Endothelial cell of umbilical vein (primary cell): ENCODE measurements around the gene REPS2. TPM values are rescaled to one million over a fixed set of nuclear protein-coding genes. Genes with fewer than 3 reads are reported as not detected.

ENCODE experiments used
- BruUV-seq: library from RNA; stranded (reverse); fragments of 400-500 nt; replicated peaks from 2 replicates; lab custom pipeline; 2021; lab: Mats Ljungman, UMichigan
- CTCF ChIA-PET: fragments of 300-600, 350-600 bp; sonication (Branson Sonifier 250); formaldehyde crosslinking; loops from one replicate; lab custom pipeline; 2021; ENCODE audit warnings: antibody characterized with exemption, inconsistent platforms; lab: Charles Lee
- POLR2A ChIA-PET: fragments of 300-600, 350-600 bp; sonication (Branson Sonifier 250); formaldehyde crosslinking; loops from one replicate; lab custom pipeline; 2021; ENCODE audit warnings: antibody characterized with exemption, inconsistent platforms; lab: Charles Lee
- DNase-seq: peaks from one replicate; pipeline ENCODE4 v3.0.0-alpha.2; 2011; ENCODE audit warnings: low read depth, low spot score
- FAIRE-seq: peaks from 2 replicates; lab custom pipeline; 2011; peaks lifted over from hg19 to GRCh38; lab: Jason Lieb, UNC
- H2AFZ ChIP-seq: 2 replicates; pipeline ENCODE4 v1.6.0; 2012; ENCODE audit warnings: low read depth, low read length, control low read depth, inconsistent platforms
- H3K27ac ChIP-seq: 2 replicates; pipeline ENCODE4 v1.5.1; 2011; ENCODE audit warnings: low read depth, mild to moderate bottlenecking, control low read depth, low read length, moderate library complexity; ENCODE audit not compliant: insufficient read depth
- H3K27me3 ChIP-seq, 2 experiments: 2 replicates each; pipeline versions ENCODE4 v1.6.0 to v1.6.1; 2011; ENCODE audit warnings: low read length in 2 of 2, mixed read lengths in 1 of 2; ENCODE audit not compliant: control insufficient read depth in 2 of 2, insufficient read depth in 2 of 2
- H3K36me3 ChIP-seq, 2 experiments: 2 replicates in 1 of 2; 3 replicates in 1 of 2; pipeline ENCODE4 v1.5.1; 2011; ENCODE audit warnings: low read length in 2 of 2, mild to moderate bottlenecking in 1 of 2, moderate library complexity in 1 of 2; ENCODE audit not compliant: control insufficient read depth in 2 of 2, insufficient read depth in 2 of 2; ENCODE audit errors: extremely low read depth in 1 of 2
- H3K4me1 ChIP-seq: 3 replicates; pipeline ENCODE4 v1.5.1; 2011; ENCODE audit warnings: mild to moderate bottlenecking, low read length; ENCODE audit not compliant: control insufficient read depth, insufficient read depth; ENCODE audit errors: extremely low read depth
- H3K4me2 ChIP-seq: 2 replicates; pipeline ENCODE4 v1.6.1; 2011; ENCODE audit warnings: low read length, control low read depth, mixed read lengths; ENCODE audit not compliant: insufficient read depth
- H3K4me3 ChIP-seq, 3 experiments: fragments of 200-600 bp in 1 of 3; sonication (generic), shearing (Covaris generic) in 1 of 3; replicated peaks in 1 of 3; 2 replicates each; pipeline ENCODE4 v1.5.1; 2011 to 2016; ENCODE audit warnings: control low read depth in 3 of 3, low read length in 3 of 3, mild to moderate bottlenecking in 2 of 3, inconsistent platforms in 1 of 3, low read depth in 1 of 3, moderate library complexity in 1 of 3; ENCODE audit not compliant: insufficient read depth in 1 of 3
- H3K79me2 ChIP-seq: 2 replicates; pipeline ENCODE4 v1.6.0; 2012; ENCODE audit warnings: low read length, inconsistent platforms; ENCODE audit not compliant: control insufficient read depth, insufficient read depth
- H3K9ac ChIP-seq: replicated peaks from 2 replicates; pipeline ENCODE3; 2011; ENCODE audit warnings: low read length, control low read depth; ENCODE audit not compliant: insufficient read depth; ENCODE audit errors: extremely low read depth
- H3K9me1 ChIP-seq: replicated peaks from 3 replicates; pipeline ENCODE4 v1.6.0; 2011; ENCODE audit warnings: mild to moderate bottlenecking, low read length; ENCODE audit not compliant: control insufficient read depth, insufficient read depth; ENCODE audit errors: extremely low read depth
- H3K9me3 ChIP-seq: replicated peaks from 2 replicates; pipeline ENCODE4 v1.5.1; 2012; ENCODE audit warnings: low read length, inconsistent platforms; ENCODE audit not compliant: control insufficient read depth, insufficient read depth
- H4K20me1 ChIP-seq: replicated peaks from 2 replicates; pipeline ENCODE3; 2011; ENCODE audit warnings: mild to moderate bottlenecking, low read length; ENCODE audit not compliant: control insufficient read depth, insufficient read depth; ENCODE audit errors: extremely low read depth
- CTCF ChIP-seq, 2 donors: IDR thresholded peaks; 1 replicate in 1 of 2; 2 replicates in 1 of 2; pipeline ENCODE4 v1.5.1; 2011; ENCODE audit warnings: low read length in 2 of 2, mild to moderate bottlenecking in 2 of 2, moderate library complexity in 2 of 2, control low read depth in 1 of 2, inconsistent platforms in 1 of 2, low read depth in 1 of 2; ENCODE audit not compliant: insufficient read depth in 1 of 2; ENCODE audit errors: extremely low read depth in 1 of 2
- EZH2 ChIP-seq: IDR thresholded peaks from 2 replicates; pipeline ENCODE4 v1.6.1; 2012; ENCODE audit warnings: borderline replicate concordance, low read depth, mild to moderate bottlenecking, moderate library complexity, low read length, inconsistent platforms; ENCODE audit not compliant: severe bottlenecking
- FOS ChIP-seq: IDR thresholded peaks from 2 replicates; pipeline ENCODE4 v1.6.1; 2011; ENCODE audit warnings: mild to moderate bottlenecking, low read length, moderate library complexity, borderline replicate concordance; ENCODE audit not compliant: insufficient read depth
- GATA2 ChIP-seq: IDR thresholded peaks from 2 replicates; pipeline ENCODE4 v1.7.0; 2011; ENCODE audit warnings: low read depth, mild to moderate bottlenecking, moderate library complexity, mixed read lengths, low read length; ENCODE audit not compliant: insufficient read length, insufficient read depth
- JUN ChIP-seq: IDR thresholded peaks from 2 replicates; pipeline ENCODE4 v1.6.1; 2011; ENCODE audit warnings: borderline replicate concordance, low read depth; ENCODE audit not compliant: insufficient read length, insufficient read depth
- MAX ChIP-seq: IDR thresholded peaks from 2 replicates; pipeline ENCODE4 v1.6.1; 2011; ENCODE audit not compliant: insufficient read depth, insufficient read length
- MYC ChIP-seq: IDR thresholded peaks from one replicate; pipeline ENCODE4 v1.6.1; 2011; ENCODE audit warnings: mild to moderate bottlenecking, low read depth, low read length
- POLR2A ChIP-seq: IDR thresholded peaks from 2 replicates; pipeline ENCODE4 v1.6.1; 2012; ENCODE audit warnings: low read depth, mild to moderate bottlenecking, control low read depth, low read length
- POLR2AphosphoS5 ChIP-seq: IDR thresholded peaks from 2 replicates; pipeline ENCODE4 v1.6.1; 2012; ENCODE audit warnings: low read depth, mild to moderate bottlenecking, control low read depth, low read length, moderate library complexity; ENCODE audit not compliant: insufficient read depth
- dilution Hi-C: fragments of 300-500 bp; cut with MboI; formaldehyde crosslinking; loops from one replicate; pipeline ENCODE4 v1.15.0; 2019; ENCODE audit warnings: low sequenced_read_pairs; ENCODE audit not compliant: extremely low pct_ligation_motif_present
- intact Hi-C: fragments of 100-400 bp; cut with micrococcal nuclease; formaldehyde crosslinking; loops from one replicate; pipeline ENCODE4 v1.10.0; 2022
- polyA plus RNA-seq, 4 experiments: library from polyadenylated mRNA; depleted of rRNA in 3 of 4; stranded (reverse) in 3 of 4; unstranded in 1 of 4; fragments of >200 nt; gene quantifications; 2 replicates each; pipeline versions ENCODE4 v1.2.1 to v1.2.3, GENCODE V29; 2011 to 2012; ENCODE audit warnings: missing spikeins in 1 of 4
- total RNA-seq: library from RNA; stranded (reverse); gene quantifications from 2 replicates; pipeline ENCODE4 v1.2.3, GENCODE V29; 2021

The REPS2 gene
- total and polyA plus RNA-seq, 2 donors (not counting 3 experiments of a cell fraction or from before 2014, with no cell fraction given): 0.91 to 2.6 TPM

- no TSS peak for BruUV-seq
- Histone ChIP-seq H3K79me2 (no peaks in the 10 kb centered on the region), H3K27ac (no peak overlapping the region), H2AFZ (no peak overlapping the region), H3K9me3 (no peaks in the 10 kb centered on the region), H3K4me2 (no peak overlapping the region), H3K9me1 (no peaks in the 10 kb centered on the region), H3K4me1 (no peaks in the 10 kb centered on the region), H3K36me3 (no peaks in the 10 kb centered on the region), H3K4me3 (no peak overlapping the region), H3K9ac (no peak overlapping the region), H4K20me1 (no peaks in the 10 kb centered on the region), H3K27me3 (no peaks in the 10 kb centered on the region)
- dilution Hi-C loops: no loop called here
- no peak for DNase-seq
- intact Hi-C loops: no loop called here
- TF ChIP-seq GATA2 (no peak), EZH2 (no peak), MYC (no peak), POLR2AphosphoS5 (no peak), CTCF (IDR thresholded peaks at IDR 0.05; ENCODE audit: extremely low read depth in 1 of 2, insufficient read depth in 1 of 2, low read depth in 1 of 2, low read length in 2 of 2) (no peak), FOS (no peak), JUN (no peak), POLR2A (no peak), MAX (no peak)
- ChIA-PET POLR2A (no interaction called here), CTCF (no interaction called here)
- FAIRE-seq: no peak
Observed at GRCh38 chrX:16981209-16981608, 34.8 kb downstream of the REPS2 start.
